Stimulated activated CD4-positive, alpha-beta T cell treated with anti-CD3 and anti-CD28 coated beads, Interleukin-4, amount 100 ng/mL, for 24 hours (primary cell): ENCODE data around the gene SBK3.
"Not testable (repeated sequence)": the region's sequence is repeated elsewhere in the genome, so short reads cannot be mapped to it uniquely, and the experiment has no call there.

Experiments
- DNase-seq: peaks from one replicate; pipeline ENCODE4 v3.0.0-alpha.2; 2020

The SBK3 gene

GRCh38 chr19:55573929-55574328 lies 28.6 kb upstream of the SBK3 start:
- DNase-seq: not testable (repeated sequence)

- not testable (repeated sequence) for DNase-seq
Observed at GRCh38 chr19:55569477-55569876, 24.1 kb upstream of the SBK3 start.

GRCh38 chr19:55567708-55568328 lies 22.5 kb upstream of the SBK3 start:
- DNase-seq: no peak

GRCh38 chr19:55566823-55567222 lies 21.5 kb upstream of the SBK3 start:
- no peak for DNase-seq

GRCh38 chr19:55563261-55563690 lies 17.9 kb upstream of the SBK3 start:
- DNase-seq: no peak

- no peak for DNase-seq
Observed at GRCh38 chr19:55559684-55560083, 14.3 kb upstream of the SBK3 start.

- no peak for DNase-seq
Observed at GRCh38 chr19:55554741-55555152, 9.4 kb upstream of the SBK3 start.

GRCh38 chr19:55554302-55554701 lies 9.0 kb upstream of the SBK3 start:
- no peak for DNase-seq

- no peak for DNase-seq
Observed at GRCh38 chr19:55553217-55554182, 8.2 kb upstream of the SBK3 start.

- DNase-seq: no peak
Observed at GRCh38 chr19:55552620-55553019, 7.3 kb upstream of the SBK3 start.

- no peak for DNase-seq
Observed at GRCh38 chr19:55552206-55552605, 6.9 kb upstream of the SBK3 start.

GRCh38 chr19:55550321-55550650 lies 4.9 kb upstream of the SBK3 start:
- no peak for DNase-seq

GRCh38 chr19:55549500-55550320 lies 4.4 kb upstream of the SBK3 start:
- DNase-seq: no peak

- no peak for DNase-seq
Observed at GRCh38 chr19:55546822-55547614, 1.7 kb upstream of the SBK3 start.

GRCh38 chr19:55546011-55546410 lies 668 bp upstream of the SBK3 start:
- DNase-seq: no peak

GRCh38 chr19:55544776-55545439 lies 435 bp downstream of the SBK3 start:
- DNase-seq: no peak

- DNase-seq: no peak
Observed at GRCh38 chr19:55544014-55544413, 1.3 kb downstream of the SBK3 start.

GRCh38 chr19:55543567-55543966 lies 1.8 kb downstream of the SBK3 start:
- DNase-seq: no peak

GRCh38 chr19:55542292-55542855 lies 3.0 kb downstream of the SBK3 start:
- no peak for DNase-seq

- DNase-seq: no peak
Observed at GRCh38 chr19:55541091-55541490, 4.3 kb downstream of the SBK3 start.

- no peak for DNase-seq
Observed at GRCh38 chr19:55540619-55541018, 4.7 kb downstream of the SBK3 start.
